Right hindlimb (tissue), 1 donor: Measurements from ENCODE around the gene HEBP2.

Experiments used
- DNase-seq: peaks from one replicate; pipeline ENCODE4 v3.0.0-alpha.2; 2018

HEBP2 gene

GRCh38 chr6:138455746-138456400, 51.9 kb downstream of the HEBP2 start:
- no peak for DNase-seq

GRCh38 chr6:138456401-138456790, 52.4 kb downstream of the HEBP2 start:
- DNase-seq: no peak

- DNase-seq: no peak
Measured at GRCh38 chr6:138461647-138462046, 57.6 kb downstream of the HEBP2 start.

GRCh38 chr6:138464085-138464484, 60.1 kb downstream of the HEBP2 start:
- DNase-seq: no peak

GRCh38 chr6:138465007-138465645, 61.1 kb downstream of the HEBP2 start:
- no peak for DNase-seq

- DNase-seq: no peak
Measured at GRCh38 chr6:138467901-138468300, 63.9 kb downstream of the HEBP2 start.

- no peak for DNase-seq
Measured at GRCh38 chr6:138468320-138469015, 64.4 kb downstream of the HEBP2 start.
